PC-3 (cell line): Measurements from ENCODE around the gene R3HDM2. TPM values are rescaled to one million over a fixed set of nuclear protein-coding genes. Genes with fewer than 3 reads are reported as not detected.

Experiments used
- ATAC-seq: fragments of 200-7000 bp; cut with Tn5 transposase; 2 replicates; pipeline ENCODE4 v1.9.1; 2020; ENCODE audit warnings: mild to moderate bottlenecking, moderate library complexity
- BruUV-seq: library from RNA; stranded (reverse); fragments of 400-500 nt; replicated peaks from 2 replicates; lab custom pipeline; 2021; lab: Mats Ljungman, UMichigan
- CTCF ChIA-PET: fragments of 300-600 bp; sonication (Branson Sonifier 250); formaldehyde crosslinking; loops from one replicate; lab custom pipeline; 2022; ENCODE audit warnings: antibody characterized with exemption; lab: Charles Lee
- POLR2A ChIA-PET: fragments of 300-600 bp; sonication (Branson Sonifier 250); formaldehyde crosslinking; loops from one replicate; lab custom pipeline; 2022; ENCODE audit warnings: antibody characterized with exemption; ENCODE audit not compliant: unreplicated experiment; lab: Charles Lee
- DNase-seq: peaks from one replicate; pipeline ENCODE4 v3.0.0-alpha.2; 2015
- H2AFZ ChIP-seq: fragments of 300-600 bp; sonication (generic); 2 replicates; pipeline ENCODE4 v1.6.0; 2016; ENCODE audit warnings: antibody characterized with exemption, low read length
- H3F3A ChIP-seq: fragments of 300-600 bp; sonication (generic); one replicate; pipeline ENCODE4 v1.6.0; 2017; ENCODE audit warnings: antibody characterized with exemption, low read length, control low read depth, mild to moderate bottlenecking; ENCODE audit not compliant: unreplicated experiment
- H3K27ac ChIP-seq: fragments of 300-600 bp; sonication (generic); 2 replicates; pipeline ENCODE4 v1.5.1; 2016; ENCODE audit warnings: mild to moderate bottlenecking, low read length
- H3K27me3 ChIP-seq: fragments of 300-600 bp; sonication (generic); 2 replicates; pipeline ENCODE4 v1.6.1; 2016; ENCODE audit warnings: low read length, mixed read lengths
- H3K36me3 ChIP-seq: fragments of 300-600 bp; sonication (generic); 2 replicates; pipeline ENCODE4 v1.6.1; 2016; ENCODE audit warnings: low read depth, mixed run types, low read length, mixed read lengths
- H3K4me1 ChIP-seq: fragments of 300-600 bp; sonication (generic); 2 replicates; pipeline ENCODE4 v1.5.1; 2016; ENCODE audit warnings: low read length; ENCODE audit not compliant: insufficient read depth
- H3K4me2 ChIP-seq: fragments of 300-600 bp; sonication (generic); 2 replicates; pipeline ENCODE4 v1.6.0; 2016; ENCODE audit warnings: low read length
- H3K4me3 ChIP-seq: fragments of 300-600 bp; sonication (generic); 2 replicates; pipeline ENCODE4 v1.5.1; 2016; ENCODE audit warnings: mild to moderate bottlenecking, low read length, mixed read lengths
- H3K79me2 ChIP-seq: fragments of 300-600 bp; sonication (generic); 2 replicates; pipeline ENCODE4 v1.6.1; 2017; ENCODE audit warnings: low read length, mixed read lengths
- H3K9ac ChIP-seq: fragments of 300-600 bp; sonication (generic); 2 replicates; pipeline ENCODE4 v1.6.0; 2016; ENCODE audit warnings: mild to moderate bottlenecking, low read length
- H3K9me2 ChIP-seq: fragments of 300-600 bp; sonication (generic); replicated peaks from 2 replicates; pipeline ENCODE4 v1.6.1; 2016; ENCODE audit warnings: mixed run types, low read length, mixed read lengths
- H3K9me3 ChIP-seq: fragments of 300-600 bp; sonication (generic); 2 replicates; pipeline ENCODE4 v1.6.1; 2016; ENCODE audit warnings: low read length, mixed read lengths
- H4K20me1 ChIP-seq: fragments of 300-600 bp; sonication (generic); 2 replicates; pipeline ENCODE4 v1.6.1; 2016; ENCODE audit warnings: low read length, mixed read lengths
- EZH2 ChIP-seq: fragments of 300-600 bp; sonication (generic); IDR thresholded peaks from one replicate; pipeline ENCODE4 v1.6.1; 2017; ENCODE audit warnings: antibody characterized with exemption, mild to moderate bottlenecking, low read length; ENCODE audit not compliant: unreplicated experiment
- EZH2phosphoT487 ChIP-seq: fragments of 300-600 bp; sonication (generic); IDR thresholded peaks from 2 replicates; pipeline ENCODE4 v1.6.1; 2018; ENCODE audit warnings: mild to moderate bottlenecking, antibody characterized with exemption, low read length, borderline replicate concordance
- intact Hi-C: fragments of 100-400 bp; cut with micrococcal nuclease; formaldehyde crosslinking; loops from 2 replicates; pipeline ENCODE4 v1.9.0; 2023
- total RNA-seq: library from RNA; depleted of rRNA; stranded (reverse); fragments of >200 nt; gene quantifications from 2 replicates; pipeline ENCODE4 v1.2.3, GENCODE V29; 2014
- TF ChIP-seq, protein P1 (sequence below): fragments of 300-600 bp; sonication (generic); conservative IDR thresholded peaks from 2 replicates; pipeline ENCODE4 v1.5.1; 2017; ENCODE audit warnings: antibody characterized with exemption, low read depth, mild to moderate bottlenecking, low read length

Gene R3HDM2
- total RNA-seq, 1 experiment from 2014 or later = 14.0 TPM

DNA sequence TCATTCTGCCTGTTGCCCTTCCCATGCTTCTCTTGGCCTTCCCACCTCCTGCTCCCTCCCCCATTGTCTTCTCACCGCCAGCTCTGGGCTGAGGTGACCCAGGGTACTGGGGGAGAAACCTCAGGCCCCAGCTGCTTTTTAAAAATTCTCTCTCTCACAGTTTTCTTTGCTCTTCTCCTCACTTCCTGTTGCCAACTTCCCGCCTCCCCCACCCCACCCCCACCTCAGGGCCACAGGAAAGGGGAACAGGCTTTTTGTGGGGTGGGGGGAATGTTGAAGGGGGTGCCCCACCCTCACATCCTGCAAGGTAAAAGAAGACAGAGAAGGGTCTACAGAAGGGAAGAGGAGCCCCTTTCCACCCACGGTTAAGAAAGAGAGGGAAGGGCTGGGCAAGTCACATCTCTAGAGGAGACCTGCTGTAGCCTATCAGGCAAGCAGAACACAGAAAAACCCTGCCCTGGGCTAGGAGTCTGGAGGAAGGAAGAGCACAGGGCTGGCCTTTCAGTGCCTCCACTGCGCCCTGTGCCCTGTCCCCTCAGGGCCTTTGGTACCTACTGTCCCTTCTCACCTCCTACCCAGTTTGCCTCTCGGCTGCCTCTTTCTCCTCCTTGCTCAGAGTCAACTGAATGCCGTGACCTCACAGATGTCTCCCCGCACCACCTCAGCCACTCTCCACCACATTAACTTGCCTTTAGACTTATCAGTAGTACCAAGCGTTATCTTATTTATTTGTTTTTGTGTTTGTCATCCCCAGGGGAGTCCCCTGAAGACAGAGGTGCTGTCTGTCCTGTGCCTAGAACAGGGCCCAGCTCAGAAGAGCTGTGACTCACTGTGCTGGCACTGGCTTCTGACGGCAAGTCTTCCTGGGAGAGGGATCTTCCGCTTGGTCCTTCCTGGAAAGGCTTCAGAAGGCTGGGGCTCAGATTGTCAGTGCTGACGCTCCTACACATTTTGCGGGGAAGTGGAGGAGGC lies 47.2 kb upstream of the R3HDM2 start:
- Histone ChIP-seq H3K4me3 (no peak overlapping the region), H3K9me2 (no peaks in the 10 kb centered on the region), H3K27ac (no peak overlapping the region), H3K27me3 (peaks cover 39% of the 10 kb centered on the region), H3K9me3 (no peaks in the 10 kb centered on the region), H3K36me3 (no peaks in the 10 kb centered on the region), H3F3A (no peaks in the 10 kb centered on the region), H3K4me1 (no peaks in the 10 kb centered on the region), H3K79me2 (no peaks in the 10 kb centered on the region), H4K20me1 (no peaks in the 10 kb centered on the region), H3K9ac (no peak overlapping the region), H3K4me2 (no peak overlapping the region), H2AFZ (no peak overlapping the region)
- POLR2A ChIA-PET = no interaction called here
- intact Hi-C loops = no loop called here
- CTCF ChIA-PET = no interaction called here
- peak; percentile 25 for ATAC-seq
- TF ChIP-seq EZH2phosphoT487 (no peak), EZH2 (no peak)
- TF ChIP-seq, protein P1, sequence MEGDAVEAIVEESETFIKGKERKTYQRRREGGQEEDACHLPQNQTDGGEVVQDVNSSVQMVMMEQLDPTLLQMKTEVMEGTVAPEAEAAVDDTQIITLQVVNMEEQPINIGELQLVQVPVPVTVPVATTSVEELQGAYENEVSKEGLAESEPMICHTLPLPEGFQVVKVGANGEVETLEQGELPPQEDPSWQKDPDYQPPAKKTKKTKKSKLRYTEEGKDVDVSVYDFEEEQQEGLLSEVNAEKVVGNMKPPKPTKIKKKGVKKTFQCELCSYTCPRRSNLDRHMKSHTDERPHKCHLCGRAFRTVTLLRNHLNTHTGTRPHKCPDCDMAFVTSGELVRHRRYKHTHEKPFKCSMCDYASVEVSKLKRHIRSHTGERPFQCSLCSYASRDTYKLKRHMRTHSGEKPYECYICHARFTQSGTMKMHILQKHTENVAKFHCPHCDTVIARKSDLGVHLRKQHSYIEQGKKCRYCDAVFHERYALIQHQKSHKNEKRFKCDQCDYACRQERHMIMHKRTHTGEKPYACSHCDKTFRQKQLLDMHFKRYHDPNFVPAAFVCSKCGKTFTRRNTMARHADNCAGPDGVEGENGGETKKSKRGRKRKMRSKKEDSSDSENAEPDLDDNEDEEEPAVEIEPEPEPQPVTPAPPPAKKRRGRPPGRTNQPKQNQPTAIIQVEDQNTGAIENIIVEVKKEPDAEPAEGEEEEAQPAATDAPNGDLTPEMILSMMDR = no peak
- DNase-seq = no peak
- BruUV-seq = no TSS peak

DNA sequence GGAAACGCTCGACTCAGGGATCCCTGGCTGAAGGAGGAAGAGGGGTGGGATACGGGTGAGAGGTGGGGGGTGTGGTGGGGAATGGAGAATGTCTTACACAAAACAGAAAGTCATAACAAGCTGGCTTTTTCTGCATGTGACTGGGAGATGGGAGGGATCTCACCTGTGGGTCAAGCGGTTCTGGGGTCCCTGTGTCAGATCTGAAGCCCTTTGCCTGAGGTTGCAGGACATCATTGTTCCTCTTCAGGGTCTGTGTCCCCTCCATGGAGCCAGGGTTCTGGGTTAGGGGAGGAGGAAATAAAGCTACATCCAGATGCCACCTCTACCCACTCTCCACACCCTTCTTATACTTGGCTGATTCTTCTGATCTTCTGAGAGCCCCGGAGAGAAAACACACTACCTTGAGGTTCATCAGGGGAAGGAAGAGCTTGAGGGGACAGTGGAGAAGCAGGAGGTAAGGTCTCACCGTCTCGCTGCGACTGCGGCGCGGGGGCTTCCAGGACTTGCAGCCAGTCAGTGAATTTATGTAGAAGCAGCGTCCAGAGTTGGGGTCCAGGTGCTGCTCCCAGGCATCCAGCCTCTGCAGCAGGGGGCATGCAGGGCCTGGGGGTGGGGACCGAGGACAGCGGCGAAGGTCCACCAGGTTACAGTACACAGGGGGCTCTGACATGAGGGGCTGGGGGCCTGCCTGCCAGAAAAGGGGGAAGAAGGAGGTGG lies 46.3 kb upstream of the R3HDM2 start:
- TF ChIP-seq, protein P1 = no peak
- TF ChIP-seq EZH2phosphoT487 (no peak), EZH2 (no peak)
- ChIA-PET POLR2A (no interaction called here), CTCF (no interaction called here)
- intact Hi-C loops = no loop called here
- DNase-seq = no peak
- no peaks in the 10 kb centered on the region for H3F3A ChIP-seq
- no peaks in the 10 kb centered on the region for H3K9me3 ChIP-seq
- H3K9me2 ChIP-seq = no peaks in the 10 kb centered on the region
- no peak for ATAC-seq
- H4K20me1 ChIP-seq = no peaks in the 10 kb centered on the region
- H3K4me2 ChIP-seq = no peak overlapping the region
- H3K4me1 ChIP-seq = no peaks in the 10 kb centered on the region
- H3K27ac ChIP-seq = no peak overlapping the region
- no peak overlapping the region for H3K9ac ChIP-seq
- H2AFZ ChIP-seq = no peak overlapping the region
- H3K36me3 ChIP-seq = no peaks in the 10 kb centered on the region
- no TSS peak for BruUV-seq
- no peak overlapping the region for H3K4me3 ChIP-seq
- peaks cover 47% of the 10 kb centered on the region for H3K27me3 ChIP-seq
- no peaks in the 10 kb centered on the region for H3K79me2 ChIP-seq
